ENCODE data around the gene ARMH1. TPM values are rescaled to one million over a fixed set of nuclear protein-coding genes. Genes with fewer than 3 reads are reported as not detected.

ARMH1 gene
- total RNA-seq, 1 experiment from 2014 or later = 2.8 TPM

GRCh38 chr1:44678626-44679025 is 4.1 kb downstream of the ARMH1 start:
- H3K9me3 ChIP-seq (ENCODE audit: control insufficient read depth, insufficient read depth, low read depth, low read length) = no peaks in the 10 kb centered on the region
- no peaks in the 10 kb centered on the region for H3K27me3 ChIP-seq (ENCODE audit: control insufficient read depth, insufficient read depth, low read length)
- intact Hi-C loops (cut with micrococcal nuclease; ENCODE audit: unreplicated experiment) (no loop called here), in situ Hi-C loops (cut with HindIII; ENCODE audit: low pct_unique_long_range_greater_than_20kb, low sequenced_read_pairs) (no loop called here)
- BruUV-seq (replicated peaks) = no TSS peak
- H3K36me3 ChIP-seq (ENCODE audit: control insufficient read depth, insufficient read depth, low read length) = no peaks in the 10 kb centered on the region
- ATAC-seq = no peak
- peaks cover 9% of the 10 kb centered on the region; the same call in 1 of the 2 replicates for H3K4me1 ChIP-seq (ENCODE audit: control insufficient read depth, insufficient read depth, low read length)
- no peak overlapping the region for H3K27ac ChIP-seq (ENCODE audit: low read length)
- TF ChIP-seq POLR2AphosphoS5 (IDR thresholded peaks at IDR 0.05; ENCODE audit: low read depth, low read length) (no peak), CTCF (IDR thresholded peaks at IDR 0.05) (no peak), SIN3A (IDR thresholded peaks at IDR 0.05; ENCODE audit: borderline replicate concordance, insufficient read depth, low read depth, low read length) (no peak), REST (IDR thresholded peaks at IDR 0.05; ENCODE audit: insufficient read depth in 1 of 2, low read depth in 2 of 2, low read length in 1 of 2) (no peak), TCF7L2 (IDR thresholded peaks at IDR 0.05; ENCODE audit: low read depth, low read length) (no peak)
- no peak for DNase-seq (ENCODE audit: low read depth, low spot score)
- H3K4me3 ChIP-seq (ENCODE audit: low read depth in 2 of 2, low read length in 2 of 2) = no peak overlapping the region
- POLR2A ChIA-PET = no interaction called here
- CTCF ChIA-PET = no interaction called here

DNA sequence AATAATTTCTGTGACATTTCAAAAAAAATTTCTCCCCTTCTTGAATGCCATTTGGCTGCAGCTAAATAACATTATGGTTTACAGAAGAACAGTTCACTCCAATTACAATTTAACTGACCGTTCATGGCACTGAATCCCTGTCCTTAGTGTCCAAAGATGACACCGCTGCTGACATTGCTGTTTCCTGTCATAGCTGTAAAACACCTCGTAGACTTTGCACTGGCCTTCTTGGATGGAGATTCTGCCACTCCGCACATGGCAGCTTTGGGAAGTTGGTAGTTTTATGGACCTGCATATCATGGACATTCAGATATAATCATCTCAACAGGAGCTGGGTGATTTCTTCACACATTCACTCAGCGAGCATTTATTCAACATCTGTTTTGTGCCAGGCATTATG is 5.0 kb downstream of the ARMH1 start:
- TF ChIP-seq POLR2AphosphoS5 (IDR thresholded peaks at IDR 0.05; ENCODE audit: low read depth, low read length) (no peak), CTCF (IDR thresholded peaks at IDR 0.05) (no peak), REST (IDR thresholded peaks at IDR 0.05; ENCODE audit: insufficient read depth in 1 of 2, low read depth in 2 of 2, low read length in 1 of 2) (no peak), SIN3A (IDR thresholded peaks at IDR 0.05; ENCODE audit: borderline replicate concordance, insufficient read depth, low read depth, low read length) (no peak), TCF7L2 (IDR thresholded peaks at IDR 0.05; ENCODE audit: low read depth, low read length) (no peak)
- BruUV-seq (replicated peaks) = no TSS peak
- Histone ChIP-seq H3K27me3 (ENCODE audit: control insufficient read depth, insufficient read depth, low read length) (no peaks in the 10 kb centered on the region), H3K4me1 (ENCODE audit: control insufficient read depth, insufficient read depth, low read length) (peaks cover 7% of the 10 kb centered on the region; the same call in 1 of the 2 replicates), H3K27ac (ENCODE audit: low read length) (no peak overlapping the region), H3K9me3 (ENCODE audit: control insufficient read depth, insufficient read depth, low read depth, low read length) (no peaks in the 10 kb centered on the region), H3K36me3 (ENCODE audit: control insufficient read depth, insufficient read depth, low read length) (no peaks in the 10 kb centered on the region), H3K4me3 (ENCODE audit: low read depth in 2 of 2, low read length in 2 of 2) (no peak overlapping the region)
- DNase-seq (ENCODE audit: low read depth, low spot score) (no peak), ATAC-seq (no peak)
- intact Hi-C loops (cut with micrococcal nuclease; ENCODE audit: unreplicated experiment) = no loop called here
- ChIA-PET CTCF (no interaction called here), POLR2A (no interaction called here)
- in situ Hi-C loops (cut with HindIII; ENCODE audit: low pct_unique_long_range_greater_than_20kb, low sequenced_read_pairs) = no loop called here
